HUDEP-2 (cell line): Measurements from ENCODE around the gene PCDHGA8.
"Not testable (repeated sequence)": the region's sequence is repeated elsewhere in the genome, so short reads cannot be mapped to it uniquely, and the experiment has no call there.

Experiments used
- DNase-seq, 76 experiments: peaks; one replicate each; lab custom pipeline; 2025; ENCODE audit not compliant: unreplicated experiment in 76 of 76; lab: John Stamatoyannopoulos, UW

The PCDHGA8 gene

GRCh38 chr5:141399555-141400258, 7.3 kb downstream of the PCDHGA8 start:
- no peak for DNase-seq

GRCh38 chr5:141402553-141403243, 10.3 kb downstream of the PCDHGA8 start, which contains the start of gene PCDHGA9:
Gene PCDHGA9 (plus strand): TSS chr5:141402778. CDS start chr5:141402953, 175 bp downstream.
- no peak for DNase-seq

- DNase-seq: no peak
These were observed 11.0 kb downstream of the PCDHGA8 start for GRCh38 chr5:141403387-141403786.

GRCh38 chr5:141407790-141408505, 15.5 kb downstream of the PCDHGA8 start, which contains the start of gene PCDHGB6:
Gene PCDHGB6 (plus strand): TSS chr5:141408021. CDS start chr5:141408203, 182 bp downstream.
- DNase-seq: peak in 10 of 76 experiments; percentile 3 to 22 (median 14)

- no peak for DNase-seq
These were observed 17.3 kb downstream of the PCDHGA8 start for GRCh38 chr5:141409598-141410306.

- DNase-seq: no peak
These were observed 19.1 kb downstream of the PCDHGA8 start for GRCh38 chr5:141411575-141411974.

GRCh38 chr5:141412854-141413539, 20.6 kb downstream of the PCDHGA8 start, which contains the start of gene PCDHGA10:
Gene PCDHGA10 (plus strand): TSS chr5:141412987. CDS start chr5:141413176, 189 bp downstream.
- DNase-seq: peak in 54 of 76 experiments; percentile 1 to 67 (median 30)

GRCh38 chr5:141413540-141414069, 21.2 kb downstream of the PCDHGA8 start:
- DNase-seq: peak in 1 of 76 experiments; percentile 6

GRCh38 chr5:141414548-141415274, 22.3 kb downstream of the PCDHGA8 start:
- not testable (repeated sequence) for DNase-seq

GRCh38 chr5:141415275-141415618, 22.8 kb downstream of the PCDHGA8 start:
- DNase-seq: not testable (repeated sequence)

- peak in 37 of 76 experiments; percentile 1 to 63 (median 22) for DNase-seq
These were observed 25.2 kb downstream of the PCDHGA8 start, which contains the start of gene PCDHGB7 for GRCh38 chr5:141417494-141418172. Gene PCDHGB7 (plus strand): TSS chr5:141417677. CDS start chr5:141417860, 183 bp downstream.

- DNase-seq: no peak
These were observed 26.8 kb downstream of the PCDHGA8 start for GRCh38 chr5:141419074-141419880.

- DNase-seq: peak in 16 of 76 experiments; percentile 3 to 23 (median 14)
These were observed 28.5 kb downstream of the PCDHGA8 start, which contains the start of gene PCDHGA11 for GRCh38 chr5:141420855-141421488. Gene PCDHGA11 (plus strand): TSS chr5:141421051. CDS start chr5:141421228, 177 bp downstream.

GRCh38 chr5:141421489-141421855, 29.0 kb downstream of the PCDHGA8 start:
- no peak for DNase-seq

GRCh38 chr5:141422742-141423291, 30.4 kb downstream of the PCDHGA8 start:
- no peak for DNase-seq

GRCh38 chr5:141427783-141428426, 35.5 kb downstream of the PCDHGA8 start:
- no peak for DNase-seq
